Measurements from ENCODE around the gene SNAPC2.
A peak's percentile ranks its signal among the peaks of the same experiment; 100 is the strongest.
"Not testable (repeated sequence)": the region's sequence is repeated elsewhere in the genome, so short reads cannot be mapped to it uniquely, and the experiment has no call there.

Gene SNAPC2

GRCh38 chr19:7941895-7942596 lies 21.9 kb downstream of the SNAPC2 start:
- no peak for DNase-seq

DNA sequence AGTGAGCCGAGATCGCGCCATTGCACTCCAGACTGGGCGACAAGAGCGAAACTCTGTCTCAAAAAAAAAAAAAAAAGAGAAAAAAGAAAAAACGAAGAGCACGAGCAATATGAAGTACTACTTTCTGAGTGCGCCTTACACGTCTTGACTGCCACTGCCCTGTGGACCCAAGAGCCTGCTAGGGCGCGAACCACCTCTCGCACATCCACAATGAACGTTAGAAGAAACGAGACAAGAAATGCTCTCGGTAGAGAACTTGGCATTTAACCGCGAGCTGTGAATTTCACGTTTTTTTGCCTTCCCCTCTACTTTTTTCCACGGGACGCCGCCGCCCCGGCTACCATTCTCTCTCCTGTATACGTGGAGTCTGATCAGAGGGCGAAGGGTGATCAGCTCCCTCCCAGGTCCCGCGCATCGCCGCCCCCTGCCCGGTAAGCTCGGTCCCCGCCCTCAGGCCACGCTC lies 22.9 kb downstream of the SNAPC2 start:
- DNase-seq = peak; percentile 43

DNA sequence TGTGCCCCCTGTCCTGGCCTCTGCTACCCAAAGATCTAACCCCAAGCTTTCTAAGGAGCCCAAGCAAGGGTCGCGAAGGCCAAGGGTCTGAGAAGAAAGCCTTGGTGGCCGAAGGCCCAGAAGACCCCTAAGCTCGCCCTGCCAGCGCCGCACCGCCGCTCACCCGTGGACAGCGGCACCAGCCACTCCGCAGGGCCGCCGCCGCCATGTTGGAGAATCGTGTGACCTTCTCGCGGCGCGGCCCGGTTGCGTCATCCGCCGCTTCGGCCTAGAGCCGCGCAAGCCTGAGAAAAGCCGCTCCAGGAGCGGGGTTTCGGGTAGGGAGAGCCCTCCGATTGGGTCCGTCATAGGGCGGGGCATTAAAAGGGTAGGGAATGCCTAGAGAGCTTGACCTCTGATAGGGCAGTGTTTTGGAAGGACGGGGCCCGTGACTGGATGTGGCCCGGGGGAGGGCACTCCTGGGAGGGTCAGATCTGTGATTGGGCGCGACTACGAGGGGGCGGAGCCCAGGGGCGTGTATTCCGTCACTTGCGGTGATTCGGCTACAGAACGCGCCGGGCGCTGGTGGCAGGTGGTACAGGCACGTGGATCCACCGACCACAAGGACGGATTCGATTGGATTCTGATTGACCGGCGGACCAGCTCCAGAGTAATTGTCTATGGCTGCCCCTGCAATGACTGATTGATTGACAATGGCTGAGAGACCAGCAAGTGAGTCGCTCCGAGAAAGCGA lies 23.5 kb downstream of the SNAPC2 start, which contains the start of gene TIMM44:
TIMM44 (minus strand) TSS at position 223 of the 733 bp plus-strand sequence; CDS start at position 208, 15 bp downstream.
- DNase-seq = peak; percentile 100

DNA sequence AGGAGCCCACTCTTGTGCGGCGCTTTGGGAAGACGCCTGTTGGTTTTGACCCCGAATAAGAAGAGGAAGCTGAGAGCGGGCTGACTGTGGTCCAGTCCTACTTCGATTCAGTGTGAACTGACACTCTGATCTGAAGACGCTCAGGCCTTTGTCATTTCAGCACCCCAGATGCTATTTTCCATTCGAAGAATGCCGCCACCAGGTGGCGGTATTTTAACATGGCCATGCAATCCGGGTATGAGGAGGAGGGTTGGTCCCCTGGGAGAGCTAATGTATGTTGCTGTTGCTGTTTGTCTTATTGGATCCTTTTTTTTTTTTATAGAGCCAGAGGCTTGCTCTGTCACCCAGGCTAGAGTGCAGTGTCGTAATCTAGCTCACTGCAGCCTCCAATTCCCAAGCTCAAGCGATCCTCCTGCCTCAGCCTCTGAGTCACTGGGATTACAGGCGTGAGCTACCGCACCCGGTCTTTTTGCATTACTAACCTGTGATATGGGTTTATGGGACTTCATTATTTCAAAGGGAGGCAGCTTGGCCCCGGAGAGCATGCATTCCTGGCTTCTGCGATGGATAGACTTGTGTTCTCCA lies 24.1 kb downstream of the SNAPC2 start:
- DNase-seq = peak; percentile 95

GRCh38 chr19:7947939-7948338 lies 27.8 kb downstream of the SNAPC2 start:
- DNase-seq = no peak

- no peak for DNase-seq
Observed at GRCh38 chr19:7953060-7953459, 32.9 kb downstream of the SNAPC2 start.

- no peak for DNase-seq
Observed at GRCh38 chr19:7953576-7953975, 33.4 kb downstream of the SNAPC2 start.

DNA sequence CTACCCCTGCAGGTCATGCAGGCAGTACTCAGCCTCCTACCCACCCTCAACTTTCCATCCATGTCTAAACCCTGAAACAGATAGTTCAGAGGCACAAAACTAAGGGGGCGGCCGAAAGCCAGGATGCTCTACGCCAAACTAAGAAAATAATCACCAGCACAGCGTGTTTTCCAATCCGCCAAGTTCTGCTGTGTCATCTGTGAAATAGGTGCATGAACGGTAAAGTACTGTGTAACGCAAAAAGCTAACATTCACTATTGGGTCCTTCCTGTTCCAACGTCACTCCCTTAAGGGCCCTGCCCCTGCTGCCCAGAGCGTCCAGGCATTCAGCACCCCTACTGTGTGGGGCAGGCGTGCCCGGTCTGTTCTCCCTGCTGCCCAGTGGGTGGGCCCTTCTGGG lies 35.6 kb downstream of the SNAPC2 start:
- DNase-seq = no peak

GRCh38 chr19:7959211-7959610 lies 39.1 kb downstream of the SNAPC2 start:
- DNase-seq = peak; percentile 63

DNA sequence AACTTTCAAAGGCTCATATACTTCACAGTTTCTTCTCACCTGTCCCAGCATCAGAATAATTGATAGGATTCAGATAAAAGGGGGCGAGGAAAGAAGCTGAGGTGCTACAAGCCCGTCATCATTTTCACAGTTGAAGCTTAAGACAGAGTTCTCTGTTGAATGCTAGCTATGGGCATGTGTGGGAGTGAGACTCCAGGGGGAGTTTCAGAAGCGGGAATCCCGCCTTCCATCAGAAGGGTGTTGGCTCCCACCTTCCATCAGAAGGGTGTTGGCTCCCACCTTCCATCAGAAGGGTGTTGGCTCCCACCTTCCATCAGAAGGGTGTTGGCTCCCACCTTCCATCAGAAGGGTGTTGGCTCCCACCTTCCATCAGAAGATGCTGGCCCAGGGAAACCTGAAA lies 40.9 kb downstream of the SNAPC2 start:
- DNase-seq = not testable (repeated sequence)

DNA sequence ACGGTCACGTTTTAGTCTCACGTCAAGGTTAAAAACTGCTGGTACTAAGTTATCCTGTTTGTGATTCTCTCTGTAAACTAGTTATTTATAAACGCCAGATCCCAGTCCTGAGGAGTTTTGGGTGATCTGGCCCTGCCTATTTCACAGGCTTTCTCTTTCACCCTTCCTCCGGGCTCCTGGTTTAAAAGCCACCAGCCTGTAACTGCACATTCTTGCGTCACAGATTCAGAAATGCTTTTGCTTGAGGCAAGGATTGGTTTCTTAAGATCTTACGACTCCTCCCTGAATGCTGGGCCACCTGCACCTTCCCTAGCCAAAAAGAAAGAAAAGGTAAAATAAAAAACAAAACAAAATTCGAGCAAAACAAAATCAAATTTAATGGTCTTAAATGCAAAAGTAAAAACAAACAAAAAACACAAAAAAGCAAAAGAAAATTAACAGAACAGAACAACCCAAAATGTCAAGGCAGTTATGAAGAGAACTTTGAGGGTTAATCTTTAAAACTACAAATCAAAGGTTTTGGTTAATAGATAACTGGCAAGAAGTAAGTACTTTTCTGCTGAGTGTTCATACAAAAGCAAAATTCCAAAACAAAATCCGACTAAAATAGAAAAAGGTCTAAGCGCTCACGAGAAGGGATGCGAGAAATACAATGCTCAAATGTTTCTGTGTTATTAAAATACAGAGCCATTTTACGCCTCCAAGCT lies 41.9 kb downstream of the SNAPC2 start:
- DNase-seq = no peak

GRCh38 chr19:7962644-7963268 lies 42.6 kb downstream of the SNAPC2 start:
- DNase-seq = no peak

DNA sequence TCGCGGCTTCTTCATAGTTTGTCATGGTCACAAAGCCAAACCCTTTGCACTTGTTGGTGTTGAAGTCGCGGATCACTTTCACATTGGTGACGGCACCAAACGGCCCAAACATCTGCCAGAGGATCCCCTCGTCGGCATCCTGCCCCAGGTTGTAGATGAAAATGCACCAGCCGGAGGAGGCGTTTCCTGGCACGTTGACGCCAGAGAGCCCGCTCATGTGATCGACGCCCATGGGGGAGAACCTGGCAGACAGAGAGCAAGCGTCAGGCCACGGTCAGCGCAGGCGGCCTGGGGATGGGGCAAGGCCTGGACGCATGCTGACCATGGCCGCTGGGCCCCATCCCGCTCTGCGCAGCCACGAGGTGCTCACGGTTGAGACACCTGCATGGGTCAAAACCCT lies 43.4 kb downstream of the SNAPC2 start:
- DNase-seq = no peak

GRCh38 chr19:7965259-7965841 lies 45.2 kb downstream of the SNAPC2 start:
- DNase-seq = no peak

DNA sequence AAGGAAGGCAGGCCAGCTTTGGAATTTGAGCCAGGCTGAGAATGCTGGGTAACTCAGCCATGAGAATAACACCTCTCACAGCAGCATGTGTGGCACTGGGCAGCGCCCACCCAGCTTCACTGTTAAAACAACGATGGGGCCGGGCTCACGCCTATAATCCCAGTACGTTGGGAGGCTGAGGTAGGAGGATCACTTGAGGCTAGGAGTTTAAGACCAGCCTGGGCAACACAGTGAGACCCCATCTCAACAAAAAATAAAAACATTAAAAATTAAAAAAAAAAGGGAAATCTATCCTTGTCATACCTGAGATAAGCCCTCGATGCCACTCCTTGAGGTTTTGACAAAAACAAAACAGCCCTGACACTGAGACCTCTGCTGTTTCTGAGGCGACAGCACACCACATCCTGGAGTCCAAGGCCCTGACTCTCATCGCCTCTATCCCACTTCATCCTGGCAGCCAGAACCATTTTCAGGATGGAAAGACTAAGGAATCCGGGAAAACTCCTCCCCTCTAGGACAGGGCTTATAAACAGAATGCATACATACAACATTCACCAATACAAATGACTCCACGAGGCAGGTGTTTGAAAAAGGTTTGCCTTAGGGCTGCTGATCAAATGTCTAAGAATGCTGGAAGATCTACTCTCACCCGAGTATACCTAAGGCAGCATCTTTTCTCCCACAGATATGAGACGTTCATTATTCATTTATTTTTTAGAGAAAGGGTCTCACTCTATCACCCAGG lies 46.0 kb downstream of the SNAPC2 start:
- no peak for DNase-seq

DNA sequence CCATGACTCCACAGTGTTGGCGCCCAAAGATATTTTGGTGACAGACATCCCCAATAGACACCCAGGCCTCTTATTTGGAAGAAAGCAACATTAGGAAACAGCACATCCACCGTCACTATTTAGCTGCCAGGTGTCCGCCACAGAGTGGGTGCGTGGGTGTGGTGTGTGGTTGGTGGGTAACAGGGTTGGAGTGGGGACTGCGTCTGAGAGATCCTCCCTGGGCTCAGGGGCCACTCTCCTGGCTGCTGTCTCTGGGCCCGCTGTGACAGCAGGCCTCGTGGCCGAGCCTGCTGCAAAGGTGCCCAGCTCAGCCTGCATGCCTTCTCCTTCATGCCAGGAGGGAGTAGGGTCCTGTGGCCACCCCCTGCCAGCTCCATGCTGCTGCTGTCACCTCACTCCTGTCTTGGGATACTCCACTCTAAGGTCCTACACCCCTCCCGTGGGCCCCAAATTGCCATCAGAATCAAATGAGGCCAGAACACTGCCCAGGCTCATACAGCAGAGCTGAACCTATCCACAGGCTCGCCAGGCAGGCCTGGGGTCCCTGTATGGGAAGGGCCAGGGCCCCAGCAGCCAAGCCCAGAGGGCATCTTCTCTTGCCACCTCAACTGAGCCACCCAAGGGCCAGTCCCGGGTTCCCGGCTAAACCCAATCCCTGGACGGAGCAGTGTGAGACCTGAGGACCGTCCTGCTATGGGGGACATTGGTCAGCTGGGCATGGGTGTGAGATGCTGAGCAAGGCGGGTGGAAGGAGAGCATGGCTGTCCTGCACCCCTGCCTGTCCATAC lies 48.1 kb downstream of the SNAPC2 start:
- no peak for DNase-seq

GRCh38 chr19:7968796-7969554 lies 48.8 kb downstream of the SNAPC2 start:
- peak; percentile 63 for DNase-seq

DNA sequence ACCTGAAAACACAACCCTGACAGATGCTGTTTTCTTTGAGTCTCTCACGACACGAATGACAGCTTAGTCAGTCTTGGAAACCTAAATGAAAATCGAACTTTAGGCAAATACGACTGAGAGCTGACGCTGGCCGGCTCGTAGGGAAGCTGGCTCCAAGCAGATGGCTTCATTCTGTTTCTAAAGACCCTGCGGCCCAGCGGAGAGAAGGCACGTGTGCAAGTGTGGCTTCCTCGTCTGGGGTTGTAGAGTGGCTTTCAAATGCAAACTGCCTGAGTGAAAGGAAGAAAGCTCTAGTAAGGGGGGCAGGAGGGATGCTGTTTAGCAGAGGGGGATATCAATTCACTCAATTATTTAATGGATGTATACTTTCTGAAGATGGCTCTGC lies 49.4 kb downstream of the SNAPC2 start:
- no peak for DNase-seq

GRCh38 chr19:7970716-7971448 lies 50.7 kb downstream of the SNAPC2 start:
- peak; percentile 78 for DNase-seq

Data from hematopoietic multipotent progenitor cell treated with erythropoietin and hydrocortisone succinate and interleukin-3 and kit ligand, for 6 days (in vitro differentiated cells).